ENCODE results near the gene VASH1.
A peak's percentile ranks its signal among the peaks of the same experiment; 100 is the strongest.
"Not testable (repeated sequence)": the region's sequence is repeated elsewhere in the genome, so short reads cannot be mapped to it uniquely, and the experiment has no call there.

Gene VASH1

GRCh38 chr14:76761136-76761959 is at the start of gene VASH1:
VASH1 (plus strand) TSS chr14:76761468; CDS start chr14:76762822, 1,354 bp downstream.
- DNase-seq (ENCODE audit: low read depth in 2 of 2): peak; percentile 14 to 43

GRCh38 chr14:76713121-76713520 is 48.1 kb upstream of the VASH1 start:
- DNase-seq (ENCODE audit: low read depth in 2 of 2): no peak

GRCh38 chr14:76714470-76714869 is 46.8 kb upstream of the VASH1 start:
- DNase-seq (ENCODE audit: low read depth in 2 of 2): no peak

DNA sequence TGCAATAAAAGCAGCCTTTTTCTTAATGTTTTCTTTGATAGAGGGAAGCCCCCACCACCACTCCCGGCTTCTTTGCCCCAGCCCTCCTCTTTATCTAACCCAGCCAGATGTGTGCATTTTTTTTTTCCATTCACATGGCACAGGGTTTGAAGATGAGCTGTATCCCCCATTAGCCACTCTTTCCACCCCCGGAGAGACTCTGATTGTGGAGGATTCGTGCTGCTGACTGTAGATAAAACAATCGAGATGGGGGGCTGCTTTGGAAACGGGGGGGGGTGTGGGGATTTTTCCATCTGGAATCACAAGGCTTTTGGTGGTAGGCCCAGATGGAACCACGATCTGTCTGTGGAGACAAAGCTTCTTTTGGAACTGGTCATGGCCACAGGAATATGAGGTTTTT is 46.2 kb upstream of the VASH1 start:
- DNase-seq (ENCODE audit: low read depth in 2 of 2): no peak

DNA sequence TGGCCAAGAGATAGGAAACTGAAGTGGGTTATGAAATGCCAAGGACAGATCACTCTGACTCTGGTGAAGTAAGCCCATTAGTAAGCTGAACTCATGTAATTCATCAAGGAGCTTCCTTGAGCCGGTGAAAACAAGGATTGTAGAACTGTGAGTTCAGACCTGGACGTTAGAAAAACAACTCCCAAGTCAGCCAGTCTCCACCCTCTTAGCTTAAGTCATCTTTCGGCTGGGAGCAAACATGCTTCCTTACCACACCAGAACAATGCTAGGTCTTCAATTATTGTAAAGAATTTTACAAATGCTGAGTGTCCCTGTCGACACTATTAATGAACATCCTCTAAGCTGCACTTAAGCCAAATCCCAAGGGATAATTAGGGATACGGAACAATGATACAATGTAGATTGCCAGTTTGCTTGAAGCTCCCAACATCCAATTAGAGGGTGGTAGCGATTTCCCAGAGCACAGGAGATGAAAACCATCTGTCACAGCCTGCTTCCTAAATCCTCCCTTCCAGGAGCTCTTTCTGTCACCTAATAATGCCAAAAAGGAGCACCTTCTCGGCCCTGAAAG is 45.7 kb upstream of the VASH1 start:
- DNase-seq (ENCODE audit: low read depth in 2 of 2): no peak

GRCh38 chr14:76716285-76716684 is 45.0 kb upstream of the VASH1 start:
- no peak for DNase-seq (ENCODE audit: low read depth in 2 of 2)

DNA sequence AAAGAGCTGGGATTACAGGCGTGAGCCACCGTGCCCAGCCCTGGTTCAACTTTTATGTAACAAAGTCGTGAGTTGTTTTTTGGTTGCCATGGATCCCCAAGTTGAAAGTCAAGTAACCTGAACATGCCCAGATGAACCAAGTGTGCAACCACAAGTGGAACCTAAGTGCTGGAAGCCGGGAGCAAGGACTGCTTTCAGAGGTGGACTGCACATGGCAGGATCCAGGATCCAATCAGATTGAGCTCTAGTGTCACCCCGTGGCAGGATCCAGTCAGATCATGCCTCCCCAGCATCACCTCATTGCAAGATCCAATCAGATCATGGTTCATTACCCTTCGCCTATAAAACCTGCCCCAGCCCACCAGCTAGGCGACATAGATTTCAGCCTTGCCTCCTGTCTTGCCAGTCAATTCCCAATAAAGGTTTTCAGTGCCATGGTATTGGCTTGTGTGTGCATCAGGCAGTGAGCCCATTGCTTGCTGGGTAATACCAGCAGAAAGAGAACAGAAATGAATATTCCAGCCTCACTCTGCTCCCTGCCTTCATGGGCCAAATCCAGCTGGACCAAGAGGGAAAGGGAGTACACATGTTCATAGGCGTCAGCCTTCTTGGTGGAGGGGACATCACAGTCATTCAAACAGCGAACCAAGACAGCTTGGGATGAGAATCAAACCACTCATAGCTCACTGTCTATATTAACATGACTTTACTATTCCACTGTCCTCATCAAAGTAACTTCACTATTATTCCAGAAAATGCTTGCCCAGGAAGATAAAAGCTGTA is 43.6 kb upstream of the VASH1 start:
- DNase-seq (ENCODE audit: low read depth in 2 of 2): no peak

DNA sequence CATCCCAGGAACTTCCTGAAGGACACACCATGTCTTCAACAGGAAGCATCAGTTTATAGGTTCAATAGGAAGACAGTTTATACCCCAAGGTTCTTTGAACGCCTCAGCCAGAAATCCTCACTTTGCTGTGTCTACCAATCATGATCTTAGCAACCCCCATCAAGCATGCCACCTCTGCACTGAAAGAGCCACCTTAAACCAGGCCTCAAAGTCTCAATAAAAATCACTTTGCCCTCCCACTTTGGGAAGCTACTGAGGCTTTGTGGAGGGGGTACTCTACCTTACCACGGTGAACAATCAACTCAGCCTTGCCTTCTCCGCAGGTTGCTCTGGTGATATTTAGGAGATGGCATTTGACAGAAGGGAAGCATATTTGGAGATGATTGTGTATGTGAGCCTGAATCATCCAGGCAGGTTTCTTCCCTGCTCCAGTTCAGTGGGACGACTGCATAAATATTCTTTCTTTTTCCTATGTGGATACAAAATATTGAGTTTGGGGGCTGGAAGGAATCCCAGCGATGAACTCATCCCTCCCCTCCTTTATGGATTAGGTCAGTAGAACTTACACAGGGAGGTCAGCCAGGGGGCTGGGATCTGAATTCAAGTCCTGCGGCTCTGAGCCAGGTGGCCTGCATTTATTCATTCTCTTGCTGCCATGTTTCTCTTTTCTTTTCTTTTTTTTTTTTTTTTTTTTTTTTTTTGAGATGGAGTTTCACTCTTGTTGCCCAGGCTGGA is 42.8 kb upstream of the VASH1 start:
- no peak for DNase-seq (ENCODE audit: low read depth in 2 of 2)

DNA sequence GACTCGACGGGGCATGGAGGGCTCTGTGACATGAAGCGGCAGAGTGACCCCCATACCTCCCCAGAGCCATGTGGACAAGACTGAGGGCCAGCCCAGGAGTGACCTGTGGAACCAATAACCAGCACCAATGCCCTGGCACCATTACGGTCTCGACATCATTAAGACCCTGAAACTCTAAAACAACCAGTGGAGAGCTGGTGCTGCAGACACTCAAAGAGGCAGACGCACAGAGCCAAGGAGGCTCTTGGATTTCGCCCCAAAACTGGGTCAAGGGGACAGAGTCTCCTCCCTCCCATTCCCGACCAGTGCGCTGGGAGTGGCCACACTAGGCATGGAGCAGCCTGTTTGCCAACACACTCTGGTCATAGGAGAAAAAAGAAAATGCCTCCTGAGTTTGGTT is 41.6 kb upstream of the VASH1 start:
- DNase-seq (ENCODE audit: low read depth in 2 of 2): no peak

DNA sequence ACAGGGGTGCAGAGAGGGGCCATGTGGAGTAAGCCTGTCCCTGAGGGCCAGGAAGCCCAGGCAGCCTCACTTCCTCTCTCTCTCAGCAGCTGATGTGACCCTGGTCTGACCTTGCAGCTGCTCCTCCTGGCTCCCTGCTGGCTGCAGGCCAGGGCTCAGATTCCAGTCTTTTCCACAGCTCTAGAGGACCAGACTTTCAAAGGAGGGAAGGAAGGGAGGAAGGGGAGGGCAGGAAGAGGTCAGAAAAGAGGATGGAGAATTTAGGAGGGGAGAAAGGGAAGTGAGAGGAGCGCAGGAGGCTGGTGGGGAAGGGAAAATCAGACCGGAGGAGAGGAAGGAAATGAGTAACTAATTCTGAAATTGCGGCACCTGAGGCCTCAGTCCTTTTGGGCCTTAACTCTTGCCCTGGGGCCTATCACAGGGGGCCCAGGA is 40.9 kb upstream of the VASH1 start:
- DNase-seq (ENCODE audit: low read depth in 2 of 2): no peak

GRCh38 chr14:76721506-76721905 is 39.8 kb upstream of the VASH1 start:
- not testable (repeated sequence) for DNase-seq (ENCODE audit: low read depth in 2 of 2)

GRCh38 chr14:76724651-76725550 is 36.4 kb upstream of the VASH1 start:
- no peak for DNase-seq (ENCODE audit: low read depth in 2 of 2)

- no peak for DNase-seq (ENCODE audit: low read depth in 2 of 2)
These were observed 34.7 kb upstream of the VASH1 start for GRCh38 chr14:76726551-76726970.

DNA sequence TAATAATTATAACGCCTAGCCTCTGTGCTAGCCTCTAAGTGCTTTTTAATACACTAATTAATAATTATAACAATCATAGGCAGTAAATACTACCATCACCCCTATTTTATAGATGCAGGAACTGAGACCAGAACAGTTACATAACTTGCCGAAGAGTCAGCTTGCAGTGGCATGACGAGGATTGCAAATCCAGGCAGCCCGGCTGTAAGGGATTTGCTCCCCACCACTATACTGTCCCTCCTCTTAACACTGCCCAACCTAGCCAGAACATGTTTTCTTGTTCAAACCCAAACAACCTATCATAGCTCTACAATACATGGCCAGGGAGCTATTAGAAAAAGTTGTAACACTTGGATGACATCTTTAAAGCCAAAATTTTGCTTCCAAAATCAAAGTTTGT is 33.9 kb upstream of the VASH1 start:
- DNase-seq (ENCODE audit: low read depth in 2 of 2): no peak

GRCh38 chr14:76727901-76728300 is 33.4 kb upstream of the VASH1 start:
- no peak for DNase-seq (ENCODE audit: low read depth in 2 of 2)

DNA sequence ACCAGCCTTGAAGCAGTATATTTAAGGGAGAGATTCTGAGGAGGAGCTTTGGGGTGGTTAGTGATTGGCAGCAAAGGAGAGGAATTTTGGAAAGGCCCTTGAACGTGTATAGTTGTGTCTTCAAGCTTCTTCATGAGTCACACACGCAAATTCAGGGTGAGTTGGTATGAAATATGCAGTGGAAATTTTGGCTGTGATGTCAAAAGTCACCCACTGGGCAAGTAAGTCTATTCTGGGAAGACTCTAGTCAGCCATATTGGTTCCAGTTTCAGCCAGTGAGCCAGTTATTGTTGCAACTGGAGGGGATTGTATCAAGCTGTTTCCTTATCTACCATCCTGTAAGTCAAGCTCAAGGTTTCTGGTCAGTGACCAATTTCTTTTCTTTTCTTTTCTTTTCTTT is 32.0 kb upstream of the VASH1 start:
- no peak for DNase-seq (ENCODE audit: low read depth in 2 of 2)

GRCh38 chr14:76729953-76730505 is 31.2 kb upstream of the VASH1 start:
- DNase-seq (ENCODE audit: low read depth in 2 of 2): no peak

DNA sequence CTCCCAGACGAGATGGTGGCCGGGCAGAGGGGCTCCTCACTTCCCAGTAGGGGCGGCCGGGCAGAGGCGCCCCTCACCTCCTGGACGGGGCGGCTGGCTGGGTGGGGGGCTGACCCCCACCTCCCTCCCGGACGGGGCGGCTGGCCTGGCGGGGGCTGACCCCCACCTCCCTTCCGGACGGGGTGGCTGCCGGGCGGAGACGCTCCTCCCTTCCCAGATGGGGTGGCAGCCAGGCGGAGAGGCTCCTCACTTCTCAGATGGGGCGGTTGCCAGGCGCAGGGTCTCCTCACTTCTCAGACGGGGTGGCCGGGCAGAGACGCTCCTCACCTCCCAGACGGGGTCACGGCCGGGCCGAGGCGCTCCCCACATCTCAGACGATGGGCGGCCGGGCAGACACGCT is 26.8 kb upstream of the VASH1 start:
- DNase-seq (ENCODE audit: low read depth in 2 of 2): not testable (repeated sequence)

- DNase-seq (ENCODE audit: low read depth in 2 of 2): no peak
These were observed 24.8 kb upstream of the VASH1 start for GRCh38 chr14:76736514-76736913.

GRCh38 chr14:76741074-76741473 is 20.2 kb upstream of the VASH1 start:
- DNase-seq (ENCODE audit: low read depth in 2 of 2): no peak

DNA sequence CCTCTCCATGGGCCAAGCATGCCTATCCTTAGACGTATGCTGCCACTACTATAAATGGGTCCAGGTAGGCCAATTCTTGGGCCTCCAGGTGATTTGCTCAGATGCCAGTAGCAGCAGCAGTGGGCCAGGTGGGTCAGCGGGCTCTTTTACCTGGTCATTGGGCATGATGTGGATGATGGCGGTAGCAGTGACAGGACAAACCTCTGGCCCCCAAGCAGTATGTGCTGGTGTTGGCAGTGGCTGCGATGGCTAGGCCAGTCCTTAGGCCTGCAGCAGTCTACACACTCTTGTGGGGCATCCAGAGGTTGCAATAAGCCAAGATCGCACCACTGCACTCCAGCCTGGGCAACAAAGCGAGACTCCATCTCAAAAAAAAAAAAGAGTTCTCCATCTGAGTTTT is 19.1 kb upstream of the VASH1 start:
- DNase-seq (ENCODE audit: low read depth in 2 of 2): no peak
